GM12875 (cell line): ENCODE measurements around the gene CUL9.

Experiments
- H3K4me3 ChIP-seq: one replicate; pipeline ENCODE4 v1.5.1; 2011; ENCODE audit warnings: low read depth, low read length, control low read depth
- CTCF ChIP-seq: IDR thresholded peaks from 2 replicates; pipeline ENCODE4 v1.5.1; 2011; ENCODE audit warnings: low read depth, mild to moderate bottlenecking, control low read depth, inconsistent platforms, low read length, moderate library complexity, borderline replicate concordance; ENCODE audit not compliant: insufficient read depth

Gene CUL9

GRCh38 chr6:43242908-43243663, 61.1 kb downstream of the CUL9 start, which contains the start of gene TTBK1:
Gene TTBK1, plus strand, starts transcription at chr6:43243481. Its CDS starts 3,180 bp downstream, at chr6:43246661.
- H3K4me3 ChIP-seq, result no peak within 1 kb of the TSS
- no peak for TF ChIP-seq CTCF

GRCh38 chr6:43243664-43244321, 61.8 kb downstream of the CUL9 start:
- no peak overlapping the region for H3K4me3 ChIP-seq
- no peak for TF ChIP-seq CTCF

- peak overlapping the region; percentile 64 for H3K4me3 ChIP-seq
- no peak for TF ChIP-seq CTCF
Observed at GRCh38 chr6:43246301-43247113, 64.5 kb downstream of the CUL9 start.

GRCh38 chr6:43247114-43247999, 65.4 kb downstream of the CUL9 start:
- TF ChIP-seq CTCF, result no peak
- H3K4me3 ChIP-seq, result peak overlapping the region; percentile 64

GRCh38 chr6:43248101-43248500, 66.1 kb downstream of the CUL9 start:
- TF ChIP-seq CTCF, result no peak
- no peak overlapping the region for H3K4me3 ChIP-seq

- H3K4me3 ChIP-seq, result no peak overlapping the region
- no peak for TF ChIP-seq CTCF
Observed at GRCh38 chr6:43248791-43249190, 66.8 kb downstream of the CUL9 start.
